H1 (cell line): Measurements from ENCODE around the gene MINPP1. TPM values are rescaled to one million over a fixed set of nuclear protein-coding genes. Genes with fewer than 3 reads are reported as not detected.

Source experiments
- HDAC2 ChIP-seq, 2 experiments: fragments of 300-600 bp in 1 of 2; sonication (generic) in 1 of 2; IDR thresholded peaks; 2 replicates each; pipeline ENCODE4 v1.6.1; 2011 to 2012; ENCODE audit warnings: low read depth in 2 of 2, low read length in 2 of 2, mild to moderate bottlenecking in 2 of 2, moderate library complexity in 2 of 2, borderline replicate concordance in 1 of 2, inconsistent platforms in 1 of 2
- RFX5 ChIP-seq: IDR thresholded peaks from 2 replicates; pipeline ENCODE4 v1.6.1; 2011; ENCODE audit warnings: low read depth, low read length, improper control_type of control experiment, borderline replicate concordance
- RNF2 ChIP-seq: fragments of 200-900, 300-1000 bp; sonication (generic); IDR thresholded peaks from 2 replicates; pipeline ENCODE4 v1.7.1; 2016; ENCODE audit warnings: borderline replicate concordance, low read depth, mild to moderate bottlenecking, antibody characterized with exemption, low read length; ENCODE audit not compliant: poor library complexity, severe bottlenecking; ENCODE audit errors: missing control alignments
- TAF7 ChIP-seq: optimal IDR thresholded peaks from 2 replicates; pipeline ENCODE3; 2011; ENCODE audit warnings: low read depth, mild to moderate bottlenecking, inconsistent platforms, low read length, moderate library complexity, borderline replicate concordance
- polyA plus RNA-seq, 7 experiments: library from polyadenylated mRNA; depleted of rRNA in 3 of 7; stranded (reverse) in 5 of 7; unstranded in 2 of 7; fragments of >200 nt in 5 of 7; fragments of 200-250 nt in 2 of 7; gene quantifications; 1 replicate in 5 of 7; 2 replicates in 1 of 7; 4 replicates in 1 of 7; pipeline versions ENCODE4 v1.2.1 to v1.2.3, GENCODE V29; 2011 to 2013; ENCODE audit warnings: missing spikeins in 2 of 7, mixed read lengths in 2 of 7
- total RNA-seq: library from RNA; stranded (reverse); fragmentation: NEBNext Ultra II Directional; extraction: Animal tissue kit (Norgen Biotek cat#: 25700); gene quantifications from 2 replicates; pipeline ENCODE4 v1.2.1, GENCODE V29; 2021

The MINPP1 gene
- total and polyA plus RNA-seq, 2 of the 8 experiments (the other 6 are each of a cell fraction or from before 2014, with no cell fraction given), result 13.6 to 27.2 TPM

- TF ChIP-seq RNF2 (no peak), RFX5 (no peak), HDAC2 (IDR thresholded peaks at IDR 0.05; ENCODE audit: borderline replicate concordance in 1 of 2, low read depth in 2 of 2, low read length in 2 of 2) (no peak), TAF7 (no peak)
Observed at GRCh38 chr10:87578160-87578841, 73.6 kb downstream of the MINPP1 start (continued).
